PFSK-1 (cell line): ENCODE results near the gene BCAS3.

Experiments used
- FOXP2 ChIP-seq: optimal IDR thresholded peaks from 2 replicates; pipeline ENCODE3; 2011; ENCODE audit warnings: borderline replicate concordance, control low read depth, inconsistent platforms; ENCODE audit not compliant: insufficient read depth; ENCODE audit errors: extremely low read length, extremely low read depth
- POLR2AphosphoS5 ChIP-seq: IDR thresholded peaks from 2 replicates; pipeline ENCODE4 v1.6.1; 2012; ENCODE audit warnings: low read depth, mild to moderate bottlenecking, control low read depth, low read length, moderate library complexity
- REST ChIP-seq, 2 experiments: IDR thresholded peaks; 2 replicates each; pipeline versions ENCODE4 v1.6.1 to v1.8.0; 2011 to 2012; ENCODE audit warnings: low read depth in 2 of 2, low read length in 2 of 2, control low read depth in 1 of 2, inconsistent platforms in 1 of 2, mild to moderate bottlenecking in 1 of 2, moderate library complexity in 1 of 2; ENCODE audit not compliant: insufficient read depth in 1 of 2
- SIN3A ChIP-seq: IDR thresholded peaks from 2 replicates; pipeline ENCODE4 v1.6.1; 2012; ENCODE audit warnings: mild to moderate bottlenecking, low read length, moderate library complexity, borderline replicate concordance; ENCODE audit not compliant: insufficient read depth
- TAF1 ChIP-seq: IDR thresholded peaks from 2 replicates; pipeline ENCODE4 v1.6.1; 2012; ENCODE audit warnings: low read length, control low read depth, borderline replicate concordance; ENCODE audit not compliant: insufficient read depth

Gene BCAS3

GRCh38 chr17:60926466-60927183 lies 249.0 kb downstream of the BCAS3 start:
- TF ChIP-seq POLR2AphosphoS5: no peak
- TF ChIP-seq TAF1: no peak
- TF ChIP-seq FOXP2: no peak
- no peak for TF ChIP-seq SIN3A
- TF ChIP-seq REST (IDR thresholded peaks at IDR 0.05; ENCODE audit: insufficient read depth in 1 of 2, low read depth in 2 of 2, low read length in 2 of 2): no peak

- TF ChIP-seq POLR2AphosphoS5: no peak
Measured at GRCh38 chr17:60933739-60934138, 256.1 kb downstream of the BCAS3 start.

- TF ChIP-seq FOXP2 (no peak), SIN3A (no peak), REST (IDR thresholded peaks at IDR 0.05; ENCODE audit: insufficient read depth in 1 of 2, low read depth in 2 of 2, low read length in 2 of 2) (no peak), TAF1 (no peak), POLR2AphosphoS5 (no peak)
Measured at GRCh38 chr17:60934723-60935122, 257.1 kb downstream of the BCAS3 start.

GRCh38 chr17:60939318-60939717 lies 261.7 kb downstream of the BCAS3 start:
- no peak for TF ChIP-seq SIN3A

- no peak for TF ChIP-seq REST (IDR thresholded peaks at IDR 0.05; ENCODE audit: insufficient read depth in 1 of 2, low read depth in 2 of 2, low read length in 2 of 2)
- no peak for TF ChIP-seq POLR2AphosphoS5
- TF ChIP-seq TAF1: no peak
- TF ChIP-seq FOXP2: no peak
- no peak for TF ChIP-seq SIN3A
Measured at GRCh38 chr17:60941028-60941427, 263.4 kb downstream of the BCAS3 start.

- TF ChIP-seq TAF1 (no peak), SIN3A (no peak), POLR2AphosphoS5 (no peak), FOXP2 (no peak), REST (IDR thresholded peaks at IDR 0.05; ENCODE audit: insufficient read depth in 1 of 2, low read depth in 2 of 2, low read length in 2 of 2) (no peak)
Measured at GRCh38 chr17:60941571-60941970, 263.9 kb downstream of the BCAS3 start.
